Endothelial cell of umbilical vein (primary cell): ENCODE measurements around the gene PPBP. TPM values are rescaled to one million over a fixed set of nuclear protein-coding genes. Genes with fewer than 3 reads are reported as not detected.
A peak's percentile ranks its signal among the peaks of the same experiment; 100 is the strongest.

Source experiments
- BruUV-seq: library from RNA; stranded (reverse); fragments of 400-500 nt; replicated peaks from 2 replicates; lab custom pipeline; 2021; lab: Mats Ljungman, UMichigan
- CTCF ChIA-PET: fragments of 300-600, 350-600 bp; sonication (Branson Sonifier 250); formaldehyde crosslinking; loops from one replicate; lab custom pipeline; 2021; ENCODE audit warnings: antibody characterized with exemption, inconsistent platforms; lab: Charles Lee
- POLR2A ChIA-PET: fragments of 300-600, 350-600 bp; sonication (Branson Sonifier 250); formaldehyde crosslinking; loops from one replicate; lab custom pipeline; 2021; ENCODE audit warnings: antibody characterized with exemption, inconsistent platforms; lab: Charles Lee
- DNase-seq: peaks from one replicate; pipeline ENCODE4 v3.0.0-alpha.2; 2011; ENCODE audit warnings: low read depth, low spot score
- FAIRE-seq: peaks from 2 replicates; lab custom pipeline; 2011; peaks lifted over from hg19 to GRCh38; lab: Jason Lieb, UNC
- H2AFZ ChIP-seq: 2 replicates; pipeline ENCODE4 v1.6.0; 2012; ENCODE audit warnings: low read depth, low read length, control low read depth, inconsistent platforms
- H3K27ac ChIP-seq: 2 replicates; pipeline ENCODE4 v1.5.1; 2011; ENCODE audit warnings: low read depth, mild to moderate bottlenecking, control low read depth, low read length, moderate library complexity; ENCODE audit not compliant: insufficient read depth
- H3K27me3 ChIP-seq, 2 experiments: 2 replicates each; pipeline versions ENCODE4 v1.6.0 to v1.6.1; 2011; ENCODE audit warnings: low read length in 2 of 2, mixed read lengths in 1 of 2; ENCODE audit not compliant: control insufficient read depth in 2 of 2, insufficient read depth in 2 of 2
- H3K36me3 ChIP-seq, 2 experiments: 2 replicates in 1 of 2; 3 replicates in 1 of 2; pipeline ENCODE4 v1.5.1; 2011; ENCODE audit warnings: low read length in 2 of 2, mild to moderate bottlenecking in 1 of 2, moderate library complexity in 1 of 2; ENCODE audit not compliant: control insufficient read depth in 2 of 2, insufficient read depth in 2 of 2; ENCODE audit errors: extremely low read depth in 1 of 2
- H3K4me1 ChIP-seq: 3 replicates; pipeline ENCODE4 v1.5.1; 2011; ENCODE audit warnings: mild to moderate bottlenecking, low read length; ENCODE audit not compliant: control insufficient read depth, insufficient read depth; ENCODE audit errors: extremely low read depth
- H3K4me2 ChIP-seq: 2 replicates; pipeline ENCODE4 v1.6.1; 2011; ENCODE audit warnings: low read length, control low read depth, mixed read lengths; ENCODE audit not compliant: insufficient read depth
- H3K4me3 ChIP-seq, 3 experiments: fragments of 200-600 bp in 1 of 3; sonication (generic), shearing (Covaris generic) in 1 of 3; replicated peaks in 1 of 3; 2 replicates each; pipeline ENCODE4 v1.5.1; 2011 to 2016; ENCODE audit warnings: control low read depth in 3 of 3, low read length in 3 of 3, mild to moderate bottlenecking in 2 of 3, inconsistent platforms in 1 of 3, low read depth in 1 of 3, moderate library complexity in 1 of 3; ENCODE audit not compliant: insufficient read depth in 1 of 3
- H3K79me2 ChIP-seq: 2 replicates; pipeline ENCODE4 v1.6.0; 2012; ENCODE audit warnings: low read length, inconsistent platforms; ENCODE audit not compliant: control insufficient read depth, insufficient read depth
- H3K9ac ChIP-seq: replicated peaks from 2 replicates; pipeline ENCODE3; 2011; ENCODE audit warnings: low read length, control low read depth; ENCODE audit not compliant: insufficient read depth; ENCODE audit errors: extremely low read depth
- H3K9me1 ChIP-seq: replicated peaks from 3 replicates; pipeline ENCODE4 v1.6.0; 2011; ENCODE audit warnings: mild to moderate bottlenecking, low read length; ENCODE audit not compliant: control insufficient read depth, insufficient read depth; ENCODE audit errors: extremely low read depth
- H3K9me3 ChIP-seq: replicated peaks from 2 replicates; pipeline ENCODE4 v1.5.1; 2012; ENCODE audit warnings: low read length, inconsistent platforms; ENCODE audit not compliant: control insufficient read depth, insufficient read depth
- H4K20me1 ChIP-seq: replicated peaks from 2 replicates; pipeline ENCODE3; 2011; ENCODE audit warnings: mild to moderate bottlenecking, low read length; ENCODE audit not compliant: control insufficient read depth, insufficient read depth; ENCODE audit errors: extremely low read depth
- CTCF ChIP-seq, 2 donors: IDR thresholded peaks; 1 replicate in 1 of 2; 2 replicates in 1 of 2; pipeline ENCODE4 v1.5.1; 2011; ENCODE audit warnings: low read length in 2 of 2, mild to moderate bottlenecking in 2 of 2, moderate library complexity in 2 of 2, control low read depth in 1 of 2, inconsistent platforms in 1 of 2, low read depth in 1 of 2; ENCODE audit not compliant: insufficient read depth in 1 of 2; ENCODE audit errors: extremely low read depth in 1 of 2
- FOS ChIP-seq: IDR thresholded peaks from 2 replicates; pipeline ENCODE4 v1.6.1; 2011; ENCODE audit warnings: mild to moderate bottlenecking, low read length, moderate library complexity, borderline replicate concordance; ENCODE audit not compliant: insufficient read depth
- GATA2 ChIP-seq: IDR thresholded peaks from 2 replicates; pipeline ENCODE4 v1.7.0; 2011; ENCODE audit warnings: low read depth, mild to moderate bottlenecking, moderate library complexity, mixed read lengths, low read length; ENCODE audit not compliant: insufficient read length, insufficient read depth
- JUN ChIP-seq: IDR thresholded peaks from 2 replicates; pipeline ENCODE4 v1.6.1; 2011; ENCODE audit warnings: borderline replicate concordance, low read depth; ENCODE audit not compliant: insufficient read length, insufficient read depth
- MAX ChIP-seq: IDR thresholded peaks from 2 replicates; pipeline ENCODE4 v1.6.1; 2011; ENCODE audit not compliant: insufficient read depth, insufficient read length
- POLR2A ChIP-seq: IDR thresholded peaks from 2 replicates; pipeline ENCODE4 v1.6.1; 2012; ENCODE audit warnings: low read depth, mild to moderate bottlenecking, control low read depth, low read length
- POLR2AphosphoS5 ChIP-seq: IDR thresholded peaks from 2 replicates; pipeline ENCODE4 v1.6.1; 2012; ENCODE audit warnings: low read depth, mild to moderate bottlenecking, control low read depth, low read length, moderate library complexity; ENCODE audit not compliant: insufficient read depth
- dilution Hi-C: fragments of 300-500 bp; cut with MboI; formaldehyde crosslinking; loops from one replicate; pipeline ENCODE4 v1.15.0; 2019; ENCODE audit warnings: low sequenced_read_pairs; ENCODE audit not compliant: extremely low pct_ligation_motif_present
- intact Hi-C: fragments of 100-400 bp; cut with micrococcal nuclease; formaldehyde crosslinking; loops from one replicate; pipeline ENCODE4 v1.10.0; 2022
- polyA plus RNA-seq, 4 experiments: library from polyadenylated mRNA; depleted of rRNA in 3 of 4; stranded (reverse) in 3 of 4; unstranded in 1 of 4; fragments of >200 nt; gene quantifications; 2 replicates each; pipeline versions ENCODE4 v1.2.1 to v1.2.3, GENCODE V29; 2011 to 2012; ENCODE audit warnings: missing spikeins in 1 of 4
- total RNA-seq: library from RNA; stranded (reverse); gene quantifications from 2 replicates; pipeline ENCODE4 v1.2.3, GENCODE V29; 2021

The PPBP gene
- total and polyA plus RNA-seq, 2 donors (not counting 3 experiments of a cell fraction or from before 2014, with no cell fraction given), result not detected

GRCh38 chr4:73967866-73968265 lies 20.1 kb downstream of the PPBP start:
- dilution Hi-C loops (no loop called here), intact Hi-C loops (no loop called here)
- Histone ChIP-seq H3K36me3 (no peaks in the 10 kb centered on the region), H3K4me3 (no peak overlapping the region), H3K4me2 (no peak overlapping the region), H2AFZ (no peak overlapping the region), H3K27me3 (no peaks in the 10 kb centered on the region), H3K9me1 (no peaks in the 10 kb centered on the region), H4K20me1 (no peaks in the 10 kb centered on the region), H3K27ac (no peak overlapping the region), H3K4me1 (no peaks in the 10 kb centered on the region), H3K9me3 (no peaks in the 10 kb centered on the region), H3K79me2 (no peaks in the 10 kb centered on the region), H3K9ac (no peak overlapping the region)
- ChIA-PET POLR2A (no interaction called here), CTCF (no interaction called here)
- BruUV-seq, result no TSS peak
- FAIRE-seq, result no peak
- no peak for DNase-seq
- TF ChIP-seq CTCF (IDR thresholded peaks at IDR 0.05; ENCODE audit: extremely low read depth in 1 of 2, insufficient read depth in 1 of 2, low read depth in 1 of 2, low read length in 2 of 2) (no peak), JUN (no peak), MAX (no peak)

- POLR2A ChIA-PET, result no interaction called here
- peak; percentile 23 for DNase-seq
Observed at GRCh38 chr4:73964862-73965611, 23.0 kb downstream of the PPBP start.

More at GRCh38 chr4:73964862-73965611, 23.0 kb downstream of the PPBP start:
- no peak overlapping the region for H3K9ac ChIP-seq
- no peaks in the 10 kb centered on the region for H4K20me1 ChIP-seq
- H3K27me3 ChIP-seq, result no peaks in the 10 kb centered on the region
- no peak for TF ChIP-seq FOS
- no peak for TF ChIP-seq GATA2
- TF ChIP-seq POLR2A, result no peak
- TF ChIP-seq POLR2AphosphoS5, result no peak
- peak; percentile 18 to 48 for TF ChIP-seq CTCF (IDR thresholded peaks at IDR 0.05; ENCODE audit: extremely low read depth in 1 of 2, insufficient read depth in 1 of 2, low read depth in 1 of 2, low read length in 2 of 2)
- H3K4me1 ChIP-seq, result no peaks in the 10 kb centered on the region
- peak; percentile 31 for FAIRE-seq
- no peaks in the 10 kb centered on the region for H3K36me3 ChIP-seq
- no TSS peak for BruUV-seq
- no peaks in the 10 kb centered on the region for H3K9me3 ChIP-seq
- no peak overlapping the region for H3K4me3 ChIP-seq
- H2AFZ ChIP-seq, result peak overlapping the region; percentile 44
- H3K27ac ChIP-seq, result no peak overlapping the region
- CTCF ChIA-PET, result interaction anchor here (0.6 to 2.0 kb wide), 10 partner anchors 12 to 391 kb away, joined by 3 to 13 read pairs (median 4); no protein-coding TSS in a partner anchor
- dilution Hi-C loops, result no loop called here
- intact Hi-C loops, result loop anchor here (1.0 kb wide), 2 partner anchors 303 to 392 kb away; no protein-coding TSS in a partner anchor
- no peaks in the 10 kb centered on the region for H3K9me1 ChIP-seq
- H3K4me2 ChIP-seq, result no peak overlapping the region
- no peaks in the 10 kb centered on the region for H3K79me2 ChIP-seq
